ENCODE results near the gene ACAA1.
"Not testable (repeated sequence)": the region's sequence is repeated elsewhere in the genome, so short reads cannot be mapped to it uniquely, and the experiment has no call there.

ACAA1 gene

GRCh38 chr3:38154033-38154494, 17.1 kb upstream of the ACAA1 start:
- peak; percentile 48 for DNase-seq

GRCh38 chr3:38153221-38153620, 16.3 kb upstream of the ACAA1 start:
- no peak for DNase-seq

DNA sequence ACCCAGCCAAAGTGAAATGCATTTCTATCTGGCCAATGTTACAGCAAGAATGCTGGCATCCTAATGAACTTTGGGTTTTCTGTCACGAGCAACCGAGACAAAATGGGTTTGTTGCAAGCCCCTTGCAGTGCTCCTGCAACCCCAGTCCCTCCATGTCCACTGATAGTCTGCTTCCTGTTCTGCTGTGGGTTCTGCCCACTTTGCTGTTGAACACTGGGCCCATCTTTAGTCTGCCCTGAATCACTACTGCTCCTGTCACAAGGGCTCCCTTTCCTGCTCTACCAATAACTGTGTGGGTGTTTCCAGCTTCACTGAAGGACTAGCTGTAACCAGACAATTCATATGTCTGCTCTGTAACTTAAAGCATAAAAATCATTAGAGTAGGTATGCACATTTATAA, 15.7 kb upstream of the ACAA1 start:
- DNase-seq = no peak

GRCh38 chr3:38151667-38152265, 14.8 kb upstream of the ACAA1 start:
- DNase-seq = no peak

DNA sequence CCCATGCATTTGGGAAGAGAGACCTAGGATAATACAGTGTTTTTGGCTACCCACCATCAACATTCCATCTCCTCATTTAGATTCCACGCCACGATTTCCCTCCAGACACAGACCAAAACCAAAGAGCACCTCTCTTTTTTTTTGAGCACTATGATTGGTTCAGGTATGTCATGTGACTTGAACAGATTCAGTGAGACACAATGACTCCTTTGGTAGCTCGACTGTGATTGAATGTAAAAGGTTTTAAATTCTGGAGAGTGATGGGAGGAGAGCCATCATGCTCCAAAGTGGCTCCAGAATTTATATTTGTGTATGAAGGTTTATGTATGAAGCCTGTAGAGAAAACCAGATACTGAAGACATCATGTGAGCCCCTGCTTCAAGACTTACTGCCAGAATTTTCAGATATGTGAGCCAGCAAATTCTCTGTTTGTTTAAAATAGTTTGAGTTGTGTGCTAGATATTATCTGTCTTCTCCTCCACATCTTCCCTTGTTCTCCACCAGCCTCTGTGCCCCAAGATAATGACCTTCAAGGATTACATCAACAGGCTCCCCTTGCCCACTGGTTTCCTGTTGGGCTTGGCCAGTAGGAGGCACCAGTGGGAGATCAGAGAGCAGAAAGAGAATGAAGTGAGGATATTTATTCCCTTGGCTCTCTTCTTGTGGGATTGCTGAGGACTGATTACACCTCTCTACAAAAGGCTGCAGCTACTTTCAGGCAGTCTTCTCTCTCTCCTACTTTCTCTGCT, 14.0 kb upstream of the ACAA1 start:
- no peak for DNase-seq

GRCh38 chr3:38149708-38150107, 12.8 kb upstream of the ACAA1 start:
- DNase-seq = no peak

DNA sequence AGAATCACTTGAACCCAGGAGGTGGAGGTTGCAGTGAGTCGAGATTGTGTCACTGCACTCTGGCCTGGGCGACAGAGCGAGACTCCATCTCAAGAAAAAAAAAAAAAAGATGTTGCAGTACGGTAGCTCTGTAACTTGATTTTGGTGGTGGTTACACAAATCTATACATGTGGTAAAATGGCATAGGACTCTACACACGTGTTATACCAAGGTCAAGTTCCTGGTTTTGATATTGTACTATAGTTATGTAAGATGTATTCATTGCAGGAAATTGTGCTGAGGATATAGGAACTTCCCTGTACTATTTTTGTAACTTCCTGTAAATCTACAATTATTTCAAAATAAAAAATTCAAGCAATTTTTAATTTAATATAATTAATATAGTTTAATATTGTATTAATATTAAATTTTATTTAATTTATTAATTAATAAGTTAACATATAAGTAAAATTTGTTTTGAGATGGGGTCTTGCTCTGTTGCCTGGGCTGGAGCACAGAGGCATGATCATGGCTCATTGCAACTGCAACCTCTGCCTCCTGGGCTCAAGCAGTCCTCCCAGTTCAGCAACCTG, 11.5 kb upstream of the ACAA1 start:
- no peak for DNase-seq

DNA sequence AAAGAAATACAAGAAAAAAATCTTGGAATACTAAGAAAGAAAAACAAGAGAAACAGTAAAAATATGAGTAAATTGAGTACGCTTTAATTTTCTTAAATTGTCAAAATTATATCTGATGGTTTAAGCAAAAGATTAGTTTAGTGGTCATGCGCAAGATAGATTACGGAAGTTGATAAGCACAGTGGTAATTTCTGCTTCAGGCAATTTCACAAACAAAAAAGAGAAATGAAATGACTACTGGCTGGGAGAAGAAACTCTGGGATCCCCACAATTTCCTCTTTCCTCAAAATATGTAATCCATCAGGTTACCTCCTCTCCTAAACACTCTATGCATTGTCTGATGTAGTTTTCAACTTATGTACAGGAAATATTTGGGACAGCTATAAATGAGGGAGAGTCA, 10.5 kb upstream of the ACAA1 start:
- no peak for DNase-seq

DNA sequence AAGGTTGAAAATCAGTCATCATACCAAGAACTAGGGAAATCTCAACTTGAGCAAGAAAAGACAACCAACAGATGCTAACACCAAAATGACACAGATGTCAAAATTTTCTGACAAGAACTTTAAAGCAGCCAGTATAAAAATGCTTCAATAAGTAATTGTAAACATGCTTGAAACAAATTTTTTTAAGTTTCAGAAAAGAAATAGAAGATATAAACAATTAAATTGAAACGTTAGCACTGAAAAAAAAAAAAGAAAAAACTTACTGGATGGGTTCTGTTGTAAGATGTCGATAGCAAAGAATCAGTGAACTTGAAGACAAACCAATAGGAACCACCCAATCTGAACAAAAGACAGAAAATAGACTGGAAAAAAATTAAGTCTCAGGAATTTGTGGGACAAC, 9.6 kb upstream of the ACAA1 start:
- no peak for DNase-seq

DNA sequence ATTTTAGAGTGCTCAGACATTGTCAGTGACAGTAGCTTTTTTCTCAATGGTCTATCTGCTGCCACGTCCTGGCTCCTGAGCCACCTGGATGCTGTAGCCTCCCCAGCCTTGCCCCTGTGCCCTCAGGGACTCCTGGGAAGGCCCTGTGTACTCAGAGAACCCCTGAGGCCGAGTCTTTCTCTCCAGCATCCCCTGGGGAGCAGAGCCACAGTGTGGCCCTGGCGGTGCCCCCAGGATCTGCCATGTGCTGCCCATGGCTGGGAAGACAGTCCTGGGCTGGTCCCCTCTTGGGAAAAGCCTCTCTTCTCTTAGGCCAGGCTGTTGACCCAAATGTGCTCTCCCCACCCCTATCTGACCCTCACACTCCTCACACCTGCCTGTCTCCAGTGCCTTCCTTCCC, 6.6 kb upstream of the ACAA1 start:
- no peak for DNase-seq

DNA sequence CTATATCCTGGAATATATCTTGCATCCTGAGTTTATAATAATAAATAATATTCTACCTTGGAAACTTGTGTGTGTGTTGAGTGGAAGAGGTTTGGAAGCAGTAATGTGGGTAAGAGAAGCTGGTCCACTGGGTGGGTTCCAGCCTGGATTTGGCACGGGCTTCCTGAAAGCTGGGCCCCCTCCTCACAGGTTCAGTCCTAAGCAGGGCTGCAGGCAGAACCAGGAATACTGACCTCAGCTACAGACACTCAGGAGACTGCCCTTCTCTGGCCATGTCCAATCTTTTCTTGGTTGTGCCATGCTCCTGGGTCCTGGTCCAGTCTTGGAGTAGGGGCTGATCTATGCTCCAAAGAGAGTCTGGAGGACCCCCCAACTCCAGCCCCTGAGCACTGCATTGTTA, 6.0 kb upstream of the ACAA1 start:
- no peak for DNase-seq

DNA sequence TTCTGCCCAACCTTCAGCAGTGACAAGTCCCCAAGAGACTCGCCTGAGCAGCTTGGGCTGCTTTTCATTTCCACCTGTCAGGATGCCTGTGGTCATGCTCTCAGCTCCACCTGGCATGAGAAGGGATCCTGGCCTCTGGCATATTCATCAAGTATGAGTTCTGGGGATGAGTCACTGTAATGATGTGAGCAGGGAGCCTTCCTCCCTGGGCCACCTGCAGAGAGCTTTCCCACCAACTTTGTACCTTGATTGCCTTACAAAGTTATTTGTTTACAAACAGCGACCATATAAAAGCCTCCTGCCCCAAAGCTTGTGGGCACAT, 5.0 kb upstream of the ACAA1 start:
- no peak for DNase-seq

DNA sequence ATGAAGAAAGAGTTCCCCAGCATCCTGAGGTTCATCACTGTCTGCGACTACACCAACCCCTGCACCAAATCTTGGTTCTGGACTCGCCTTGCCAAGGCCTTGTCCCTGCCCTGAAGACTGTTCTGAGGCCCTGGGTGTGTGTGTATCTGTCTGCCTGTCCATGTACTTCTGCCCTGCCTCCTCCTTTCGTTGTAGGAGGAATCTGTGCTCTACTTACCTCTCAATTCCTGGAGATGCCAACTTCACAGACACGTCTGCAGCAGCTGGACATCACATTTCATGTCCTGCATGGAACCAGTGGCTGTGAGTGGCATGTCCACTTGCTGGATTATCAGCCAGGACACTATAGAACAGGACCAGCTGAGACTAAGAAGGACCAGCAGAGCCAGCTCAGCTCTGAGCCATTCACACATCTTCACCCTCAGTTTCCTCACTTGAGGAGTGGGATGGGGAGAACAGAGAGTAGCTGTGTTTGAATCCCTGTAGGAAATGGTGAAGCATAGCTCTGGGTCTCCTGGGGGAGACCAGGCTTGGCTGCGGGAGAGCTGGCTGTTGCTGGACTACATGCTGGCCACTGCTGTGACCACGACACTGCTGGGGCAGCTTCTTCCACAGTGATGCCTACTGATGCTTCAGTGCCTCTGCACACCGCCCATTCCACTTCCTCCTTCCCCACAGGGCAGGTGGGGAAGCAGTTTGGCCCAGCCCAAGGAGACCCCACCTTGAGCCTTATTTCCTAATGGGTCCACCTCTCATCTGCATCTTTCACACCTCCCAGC, 4.4 kb upstream of the ACAA1 start:
- no peak for DNase-seq

- DNase-seq = no peak
Measured at GRCh38 chr3:38140326-38141172, 3.6 kb upstream of the ACAA1 start.

- DNase-seq = no peak
Measured at GRCh38 chr3:38139652-38140051, 2.7 kb upstream of the ACAA1 start.

- no peak for DNase-seq
Measured at GRCh38 chr3:38139191-38139590, 2.3 kb upstream of the ACAA1 start.

GRCh38 chr3:38138349-38139190, 1.6 kb upstream of the ACAA1 start, which contains the start of gene MYD88:
MYD88 (plus strand) TSS chr3:38138661; CDS start chr3:38138701, 40 bp downstream.
- peak; percentile 83 for DNase-seq

DNA sequence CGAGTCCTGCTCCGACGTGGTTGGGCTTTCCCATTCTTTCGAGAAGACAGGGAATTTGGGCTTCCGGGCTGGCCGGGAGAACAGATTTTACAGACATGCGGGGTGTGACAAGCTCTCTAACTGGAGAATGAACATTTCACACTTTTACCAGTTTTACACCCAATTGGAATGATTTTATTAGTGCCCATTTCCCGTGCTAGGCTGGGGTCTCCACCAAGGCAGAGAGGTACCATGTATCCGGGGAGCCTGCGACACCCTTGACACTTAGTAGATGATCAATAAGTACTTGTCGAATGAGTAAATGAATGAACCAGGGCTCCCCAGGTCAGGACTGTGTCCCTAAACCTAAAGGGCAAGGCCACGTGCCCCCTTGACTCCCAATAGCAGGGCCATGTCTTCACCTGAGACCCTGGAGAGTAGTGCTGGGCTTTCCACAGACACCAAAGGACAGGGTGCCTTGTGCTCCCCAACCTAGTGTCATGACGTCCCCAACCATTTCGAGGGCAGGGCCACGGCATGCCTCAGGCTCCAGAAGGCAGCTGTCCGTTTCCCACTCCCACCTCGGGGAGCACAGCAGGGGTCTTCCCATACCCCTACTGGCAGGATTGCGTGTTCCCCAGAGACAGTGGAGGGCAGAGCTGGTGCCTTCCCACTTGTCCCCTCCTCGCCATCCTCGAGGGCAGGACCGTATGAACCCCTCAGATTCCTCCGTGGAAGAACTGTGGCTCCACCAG, 855 bp upstream of the ACAA1 start:
- DNase-seq = no peak

DNA sequence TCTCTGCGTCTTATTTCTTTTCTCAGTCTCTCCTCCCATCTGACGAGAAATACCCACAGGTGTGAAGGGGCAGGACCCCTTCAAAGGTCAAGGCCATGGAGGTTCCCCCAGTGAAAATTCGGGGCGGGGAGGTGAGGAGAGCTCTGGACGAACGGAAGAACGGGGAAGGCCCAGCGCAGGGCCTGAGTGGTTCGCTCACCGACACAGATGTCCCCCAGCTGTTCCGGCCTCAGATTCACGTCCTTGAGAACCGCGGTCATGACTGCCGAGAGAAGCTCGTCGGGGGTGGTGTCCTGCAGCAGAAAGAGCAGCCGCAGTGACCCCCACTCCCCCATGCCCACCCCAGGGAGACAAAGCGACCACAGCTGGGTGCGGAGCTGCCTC, 542 bp downstream of the ACAA1 start:
- no peak for DNase-seq

- not testable (repeated sequence) for DNase-seq
Measured at GRCh38 chr3:38135621-38136277, 1.2 kb downstream of the ACAA1 start.
